ENCODE data around the gene WDR86. TPM values are rescaled to one million over a fixed set of nuclear protein-coding genes. Genes with fewer than 3 reads are reported as not detected.

Gene WDR86
- polyA plus RNA-seq, 3 donors, result 24.3 to 52.0 (median 39.1) TPM

- DNase-seq (ENCODE audit: extremely low read depth in 1 of 11, low read depth in 9 of 11, low spot score in 4 of 11), result no peak
These were observed 5.7 kb upstream of the WDR86 start for GRCh38 chr7:151415375-151416105.

GRCh38 chr7:151413241-151413640 lies 3.4 kb upstream of the WDR86 start:
- no peak for DNase-seq (ENCODE audit: extremely low read depth in 1 of 11, low read depth in 9 of 11, low spot score in 4 of 11)

- no peak for DNase-seq (ENCODE audit: extremely low read depth in 1 of 11, low read depth in 9 of 11, low spot score in 4 of 11)
These were observed 2.5 kb upstream of the WDR86 start for GRCh38 chr7:151412318-151412717.

GRCh38 chr7:151411551-151411950 lies 1.7 kb upstream of the WDR86 start:
- no peak for DNase-seq (ENCODE audit: extremely low read depth in 1 of 11, low read depth in 9 of 11, low spot score in 4 of 11)

- DNase-seq (ENCODE audit: extremely low read depth in 1 of 11, low read depth in 9 of 11, low spot score in 4 of 11), result peak in 3 of 11 donors; percentile 57 to 69 (median 63)
These were observed 860 bp upstream of the WDR86 start for GRCh38 chr7:151410405-151411390.

GRCh38 chr7:151408839-151409666 lies 785 bp downstream of the WDR86 start:
- peak in 3 of 11 donors; percentile 46 to 76 (median 75) for DNase-seq (ENCODE audit: extremely low read depth in 1 of 11, low read depth in 9 of 11, low spot score in 4 of 11)

GRCh38 chr7:151408498-151408838 lies 1.4 kb downstream of the WDR86 start:
- DNase-seq (ENCODE audit: extremely low read depth in 1 of 11, low read depth in 9 of 11, low spot score in 4 of 11), result no peak

- DNase-seq (ENCODE audit: extremely low read depth in 1 of 11, low read depth in 9 of 11, low spot score in 4 of 11), result no peak
These were observed 2.8 kb downstream of the WDR86 start for GRCh38 chr7:151406886-151407583.

GRCh38 chr7:151406051-151406875 lies 3.6 kb downstream of the WDR86 start:
- no peak for DNase-seq (ENCODE audit: extremely low read depth in 1 of 11, low read depth in 9 of 11, low spot score in 4 of 11)

- DNase-seq (ENCODE audit: extremely low read depth in 1 of 11, low read depth in 9 of 11, low spot score in 4 of 11), result no peak
These were observed 4.2 kb downstream of the WDR86 start for GRCh38 chr7:151405588-151405987.

- no peak for DNase-seq (ENCODE audit: extremely low read depth in 1 of 11, low read depth in 9 of 11, low spot score in 4 of 11)
These were observed 4.8 kb downstream of the WDR86 start for GRCh38 chr7:151405056-151405455.

- no peak for DNase-seq (ENCODE audit: extremely low read depth in 1 of 11, low read depth in 9 of 11, low spot score in 4 of 11)
These were observed 5.4 kb downstream of the WDR86 start for GRCh38 chr7:151404216-151405011.

GRCh38 chr7:151403764-151404163 lies 6.1 kb downstream of the WDR86 start:
- DNase-seq (ENCODE audit: extremely low read depth in 1 of 11, low read depth in 9 of 11, low spot score in 4 of 11), result no peak

GRCh38 chr7:151402029-151402835 lies 7.6 kb downstream of the WDR86 start:
- DNase-seq (ENCODE audit: extremely low read depth in 1 of 11, low read depth in 9 of 11, low spot score in 4 of 11), result no peak

- DNase-seq (ENCODE audit: extremely low read depth in 1 of 11, low read depth in 9 of 11, low spot score in 4 of 11), result no peak
These were observed 9.1 kb downstream of the WDR86 start for GRCh38 chr7:151400626-151401315.

GRCh38 chr7:151399906-151400305 lies 9.9 kb downstream of the WDR86 start:
- DNase-seq (ENCODE audit: extremely low read depth in 1 of 11, low read depth in 9 of 11, low spot score in 4 of 11), result no peak
